ENCODE measurements around the gene PHF13. TPM values are rescaled to one million over a fixed set of nuclear protein-coding genes. Genes with fewer than 3 reads are reported as not detected.
"Not testable (repeated sequence)": the region's sequence is repeated elsewhere in the genome, so short reads cannot be mapped to it uniquely, and the experiment has no call there.

Gene PHF13
- total RNA-seq, 4 donors from 2014 or later, result 12.9 to 17.7 (median 15.7) TPM

DNA sequence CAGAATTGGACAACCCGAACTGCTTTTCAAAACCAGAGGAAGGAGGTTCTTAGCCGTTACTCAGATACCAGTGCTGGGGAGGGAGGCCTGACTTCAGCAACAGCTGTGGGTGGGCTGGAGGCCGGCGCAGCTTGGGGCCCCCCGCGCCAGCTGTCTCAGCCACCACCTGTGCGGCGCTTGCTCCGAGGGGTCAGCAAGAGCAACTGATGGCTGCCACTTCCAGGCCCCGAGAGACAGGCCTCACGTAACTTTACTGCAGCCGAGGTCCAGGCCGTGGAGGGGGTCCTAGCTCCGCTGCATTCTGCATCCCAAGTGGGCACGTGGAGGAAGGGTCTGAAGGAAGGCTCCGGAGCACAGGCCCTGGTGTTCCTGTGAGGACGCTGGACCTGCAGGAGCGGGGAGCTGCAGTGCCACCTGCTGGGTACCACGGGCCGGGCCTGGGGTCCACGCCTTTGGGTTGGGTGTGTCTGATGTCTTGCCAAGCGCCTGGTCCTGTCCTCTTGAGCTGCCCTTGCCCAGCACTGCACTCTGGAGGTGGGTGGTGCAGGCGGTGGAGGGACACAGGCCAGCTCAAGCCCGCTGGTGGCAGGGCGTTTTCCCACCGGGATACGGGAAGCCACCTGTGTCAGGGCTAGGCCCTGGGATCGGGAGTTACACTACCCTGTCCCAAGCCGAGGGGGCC lies 21.0 kb downstream of the PHF13 start:
- H3K27me3 ChIP-seq, result no peaks in the 10 kb centered on the region
- peaks cover 0 to 10% (median 0%) of the 10 kb centered on the region in 4 donors for H3K4me1 ChIP-seq
- peak in 1 of 2 donors; percentile 43 for DNase-seq (ENCODE audit: low spot score in 2 of 2)
- peaks cover 0 to 93% (median 17%) of the 10 kb centered on the region in 3 donors for H3K36me3 ChIP-seq
- no peaks in the 10 kb centered on the region for H3K9me3 ChIP-seq
- TF ChIP-seq EP300 (IDR thresholded peaks at IDR 0.05), result no peak
- TF ChIP-seq, protein P1, sequence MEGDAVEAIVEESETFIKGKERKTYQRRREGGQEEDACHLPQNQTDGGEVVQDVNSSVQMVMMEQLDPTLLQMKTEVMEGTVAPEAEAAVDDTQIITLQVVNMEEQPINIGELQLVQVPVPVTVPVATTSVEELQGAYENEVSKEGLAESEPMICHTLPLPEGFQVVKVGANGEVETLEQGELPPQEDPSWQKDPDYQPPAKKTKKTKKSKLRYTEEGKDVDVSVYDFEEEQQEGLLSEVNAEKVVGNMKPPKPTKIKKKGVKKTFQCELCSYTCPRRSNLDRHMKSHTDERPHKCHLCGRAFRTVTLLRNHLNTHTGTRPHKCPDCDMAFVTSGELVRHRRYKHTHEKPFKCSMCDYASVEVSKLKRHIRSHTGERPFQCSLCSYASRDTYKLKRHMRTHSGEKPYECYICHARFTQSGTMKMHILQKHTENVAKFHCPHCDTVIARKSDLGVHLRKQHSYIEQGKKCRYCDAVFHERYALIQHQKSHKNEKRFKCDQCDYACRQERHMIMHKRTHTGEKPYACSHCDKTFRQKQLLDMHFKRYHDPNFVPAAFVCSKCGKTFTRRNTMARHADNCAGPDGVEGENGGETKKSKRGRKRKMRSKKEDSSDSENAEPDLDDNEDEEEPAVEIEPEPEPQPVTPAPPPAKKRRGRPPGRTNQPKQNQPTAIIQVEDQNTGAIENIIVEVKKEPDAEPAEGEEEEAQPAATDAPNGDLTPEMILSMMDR (IDR thresholded peaks at IDR 0.05), result peak in 4 of 5 experiments; percentile 19 to 60 (median 32)
- WGBS, 2 donors, result 62 to 78% methylated on average over 18 to 29 of the region's 29 CpGs
- no peak overlapping the region for H3K4me3 ChIP-seq
- no peak overlapping the region for H3K27ac ChIP-seq

DNA sequence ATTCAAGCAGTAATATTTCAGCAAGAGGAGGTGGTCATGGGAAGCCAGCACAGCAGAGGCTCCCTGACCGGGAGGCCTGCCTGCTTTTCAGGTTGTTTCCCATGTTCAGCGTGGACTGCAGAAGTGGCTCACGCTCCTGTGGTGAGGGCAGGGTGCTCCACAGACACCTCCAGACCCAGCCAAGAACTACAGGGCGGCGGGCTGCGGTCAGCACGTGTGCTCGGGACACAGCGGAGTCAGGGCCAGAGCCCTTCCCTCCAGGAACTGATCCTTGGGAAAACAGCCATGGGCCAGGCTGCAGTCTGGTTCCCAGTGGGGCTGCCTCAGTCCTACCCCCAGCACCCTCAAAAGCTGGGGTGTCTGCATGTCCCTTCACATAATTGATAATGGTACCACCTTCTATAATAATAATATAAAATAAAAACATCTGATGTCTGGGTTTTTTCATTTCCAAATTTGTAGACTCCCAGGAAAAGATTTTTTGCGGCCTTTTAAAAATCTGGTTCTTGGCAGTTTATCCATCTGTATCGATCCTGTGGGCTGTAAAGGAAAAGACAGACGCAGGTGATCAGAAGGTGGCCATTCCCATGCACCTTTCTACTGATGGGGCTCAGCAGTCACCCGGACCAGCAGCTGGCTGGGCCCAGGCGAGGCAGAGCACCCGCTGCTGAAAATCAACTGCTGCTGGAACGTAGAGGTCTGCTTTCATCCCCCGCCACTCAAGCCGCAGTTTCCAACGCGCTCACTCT lies 21.8 kb downstream of the PHF13 start:
- no peak for TF ChIP-seq POLR2A (IDR thresholded peaks at IDR 0.05)
- TF ChIP-seq, protein P1 (IDR thresholded peaks at IDR 0.05), result no peak
- TF ChIP-seq EP300 (IDR thresholded peaks at IDR 0.05), result no peak
- Histone ChIP-seq H3K27me3 (no peaks in the 10 kb centered on the region), H3K36me3 (peaks cover 0 to 93% (median 15%) of the 10 kb centered on the region in 3 donors), H3K4me3 (no peak overlapping the region), H3K9me3 (no peaks in the 10 kb centered on the region), H3K27ac (no peak overlapping the region), H3K4me1 (peaks cover 0 to 10% (median 0%) of the 10 kb centered on the region in 4 donors)
- no peak for DNase-seq (ENCODE audit: low spot score in 2 of 2)
- 85 to 88% methylated on average over 20 of the region's 20 CpGs for WGBS, 2 donors

DNA sequence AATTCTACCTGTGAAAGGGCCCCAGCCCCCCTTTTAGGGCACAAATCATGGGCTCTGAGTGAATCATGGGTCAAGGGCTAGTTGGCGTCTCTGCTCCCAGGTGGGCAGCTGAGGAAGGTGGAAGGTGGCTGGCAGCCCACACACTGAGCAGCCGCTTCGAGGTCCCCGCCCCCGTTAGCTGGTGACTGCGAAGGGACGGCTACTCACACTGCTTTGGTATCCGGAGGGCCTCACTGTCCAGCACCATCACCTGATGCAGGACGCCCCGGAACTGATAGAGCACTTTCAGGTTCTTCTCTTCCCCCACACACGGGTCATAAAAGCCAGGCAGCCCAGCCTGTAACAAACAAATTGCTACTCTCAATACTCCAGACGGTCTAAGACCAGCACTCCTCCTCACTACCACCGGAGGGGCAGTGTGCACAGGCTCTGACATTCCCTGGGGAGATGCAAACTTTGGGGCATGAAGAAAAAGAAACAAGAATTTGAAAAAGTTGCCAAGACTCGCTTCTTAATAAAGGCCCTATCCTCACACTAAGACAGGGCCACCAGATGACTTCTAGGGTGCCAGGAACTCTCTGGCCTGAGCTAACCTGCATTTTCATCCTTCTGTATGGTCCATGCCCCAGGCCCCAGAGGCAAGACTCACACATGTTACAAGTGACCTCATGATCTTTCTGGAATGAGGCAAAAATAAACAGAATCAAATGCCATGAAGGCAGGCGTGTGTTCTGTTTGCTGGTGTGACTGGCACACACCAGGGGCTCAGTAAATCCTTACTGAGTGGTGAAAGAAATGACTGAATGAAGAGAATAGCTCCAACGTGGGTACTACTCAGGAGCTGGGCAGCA lies 22.6 kb downstream of the PHF13 start:
- H3K27ac ChIP-seq, result no peak overlapping the region
- H3K4me1 ChIP-seq, result peaks cover 0 to 10% (median 0%) of the 10 kb centered on the region in 4 donors
- TF ChIP-seq POLR2A (IDR thresholded peaks at IDR 0.05) (no peak), EP300 (IDR thresholded peaks at IDR 0.05) (no peak)
- TF ChIP-seq, protein P1 (IDR thresholded peaks at IDR 0.05), result no peak
- no peaks in the 10 kb centered on the region for H3K27me3 ChIP-seq
- H3K9me3 ChIP-seq, result no peaks in the 10 kb centered on the region
- no peak for DNase-seq (ENCODE audit: low spot score in 2 of 2)
- 67 to 68% methylated on average over 16 of the region's 16 CpGs for WGBS, 2 donors
- H3K4me3 ChIP-seq, result no peak overlapping the region
- H3K36me3 ChIP-seq, result peaks cover 0 to 93% (median 13%) of the 10 kb centered on the region in 3 donors

DNA sequence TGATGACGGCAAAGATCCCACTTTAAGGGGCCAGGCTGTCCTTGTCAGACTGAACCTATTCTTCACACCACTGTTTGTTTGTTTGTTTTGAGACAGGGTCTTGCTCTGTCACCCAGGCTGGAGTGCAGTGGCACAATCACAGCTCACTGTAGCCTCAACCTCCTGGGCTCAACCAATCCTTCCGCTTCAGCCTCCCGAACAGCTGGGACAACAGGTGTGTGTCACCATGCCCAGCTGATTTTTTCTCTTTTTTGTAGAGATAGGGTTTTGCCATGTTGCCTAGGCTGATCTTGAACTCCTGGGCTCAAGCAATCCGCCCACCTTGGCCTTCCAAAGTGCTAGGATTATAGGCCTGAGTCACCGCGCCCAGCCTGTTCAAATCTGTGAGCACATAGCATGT lies 23.2 kb downstream of the PHF13 start:
- WGBS, 2 donors, result 91 to 92% methylated on average over 6 of the region's 6 CpGs
- Histone ChIP-seq H3K4me1 (peaks cover 0 to 10% (median 0%) of the 10 kb centered on the region in 4 donors), H3K36me3 (peaks cover 0 to 92% (median 13%) of the 10 kb centered on the region in 3 donors)
- H3K4me3 ChIP-seq; H3K9me3 ChIP-seq; H3K27ac ChIP-seq; H3K27me3 ChIP-seq; DNase-seq (ENCODE audit: low spot score in 2 of 2): not testable (repeated sequence)

DNA sequence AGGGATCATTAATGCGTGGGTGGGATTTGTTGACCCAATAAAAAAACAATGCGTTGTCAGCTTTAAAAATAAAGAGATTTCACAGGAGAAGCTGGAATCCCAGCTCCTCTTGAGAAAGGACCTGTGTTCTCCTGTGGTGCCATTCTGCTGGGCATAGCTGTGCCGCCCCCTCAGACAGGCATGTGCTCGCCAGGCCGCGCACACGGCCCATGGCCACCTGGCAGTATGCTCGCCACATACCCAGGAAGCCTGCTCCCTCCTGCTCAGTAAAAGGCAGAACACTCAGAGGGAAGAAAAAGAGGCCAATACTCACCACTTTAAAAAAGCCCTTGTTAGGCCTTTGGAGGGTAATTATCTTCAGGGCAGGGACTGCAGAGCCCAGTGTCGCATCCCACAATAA lies 24.2 kb downstream of the PHF13 start:
- peaks cover 0 to 10% (median 0%) of the 10 kb centered on the region in 4 donors for H3K4me1 ChIP-seq
- WGBS, 2 donors, result 70 to 79% methylated on average over 9 of the region's 9 CpGs
- H3K9me3 ChIP-seq, result no peaks in the 10 kb centered on the region
- no peak overlapping the region for H3K4me3 ChIP-seq
- TF ChIP-seq, protein P1 (IDR thresholded peaks at IDR 0.05), result no peak
- TF ChIP-seq POLR2A (IDR thresholded peaks at IDR 0.05) (no peak), EP300 (IDR thresholded peaks at IDR 0.05) (no peak)
- DNase-seq (ENCODE audit: low spot score in 2 of 2), result no peak
- H3K27me3 ChIP-seq, result no peaks in the 10 kb centered on the region
- peak overlapping the region in 2 of 4 donors; percentile 27 to 42 for H3K27ac ChIP-seq
- peaks cover 0 to 92% (median 7%) of the 10 kb centered on the region in 3 donors for H3K36me3 ChIP-seq

All from tibial nerve (tissue), 4 donors.